Placental epithelial cell (primary cell): ENCODE results near the gene SLC9A5. TPM values are rescaled to one million over a fixed set of nuclear protein-coding genes. Genes with fewer than 3 reads are reported as not detected.
A peak's percentile ranks its signal among the peaks of the same experiment; 100 is the strongest.

Source experiments
- small RNA-seq: library from RNA; depleted of rRNA; stranded (forward); fragments of <200 nt; gene quantifications from one replicate; pipeline ENCODE3, GENCODE V24; 2012
- total RNA-seq: library from RNA; depleted of rRNA; stranded (reverse); fragments of >200 nt; gene quantifications from 2 replicates; pipeline ENCODE4 v1.2.3, GENCODE V29; 2012

SLC9A5 gene, protein sequence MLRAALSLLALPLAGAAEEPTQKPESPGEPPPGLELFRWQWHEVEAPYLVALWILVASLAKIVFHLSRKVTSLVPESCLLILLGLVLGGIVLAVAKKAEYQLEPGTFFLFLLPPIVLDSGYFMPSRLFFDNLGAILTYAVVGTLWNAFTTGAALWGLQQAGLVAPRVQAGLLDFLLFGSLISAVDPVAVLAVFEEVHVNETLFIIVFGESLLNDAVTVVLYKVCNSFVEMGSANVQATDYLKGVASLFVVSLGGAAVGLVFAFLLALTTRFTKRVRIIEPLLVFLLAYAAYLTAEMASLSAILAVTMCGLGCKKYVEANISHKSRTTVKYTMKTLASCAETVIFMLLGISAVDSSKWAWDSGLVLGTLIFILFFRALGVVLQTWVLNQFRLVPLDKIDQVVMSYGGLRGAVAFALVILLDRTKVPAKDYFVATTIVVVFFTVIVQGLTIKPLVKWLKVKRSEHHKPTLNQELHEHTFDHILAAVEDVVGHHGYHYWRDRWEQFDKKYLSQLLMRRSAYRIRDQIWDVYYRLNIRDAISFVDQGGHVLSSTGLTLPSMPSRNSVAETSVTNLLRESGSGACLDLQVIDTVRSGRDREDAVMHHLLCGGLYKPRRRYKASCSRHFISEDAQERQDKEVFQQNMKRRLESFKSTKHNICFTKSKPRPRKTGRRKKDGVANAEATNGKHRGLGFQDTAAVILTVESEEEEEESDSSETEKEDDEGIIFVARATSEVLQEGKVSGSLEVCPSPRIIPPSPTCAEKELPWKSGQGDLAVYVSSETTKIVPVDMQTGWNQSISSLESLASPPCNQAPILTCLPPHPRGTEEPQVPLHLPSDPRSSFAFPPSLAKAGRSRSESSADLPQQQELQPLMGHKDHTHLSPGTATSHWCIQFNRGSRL
- total RNA-seq = 0.33 and 1.6 TPM in 2 replicates

DNA sequence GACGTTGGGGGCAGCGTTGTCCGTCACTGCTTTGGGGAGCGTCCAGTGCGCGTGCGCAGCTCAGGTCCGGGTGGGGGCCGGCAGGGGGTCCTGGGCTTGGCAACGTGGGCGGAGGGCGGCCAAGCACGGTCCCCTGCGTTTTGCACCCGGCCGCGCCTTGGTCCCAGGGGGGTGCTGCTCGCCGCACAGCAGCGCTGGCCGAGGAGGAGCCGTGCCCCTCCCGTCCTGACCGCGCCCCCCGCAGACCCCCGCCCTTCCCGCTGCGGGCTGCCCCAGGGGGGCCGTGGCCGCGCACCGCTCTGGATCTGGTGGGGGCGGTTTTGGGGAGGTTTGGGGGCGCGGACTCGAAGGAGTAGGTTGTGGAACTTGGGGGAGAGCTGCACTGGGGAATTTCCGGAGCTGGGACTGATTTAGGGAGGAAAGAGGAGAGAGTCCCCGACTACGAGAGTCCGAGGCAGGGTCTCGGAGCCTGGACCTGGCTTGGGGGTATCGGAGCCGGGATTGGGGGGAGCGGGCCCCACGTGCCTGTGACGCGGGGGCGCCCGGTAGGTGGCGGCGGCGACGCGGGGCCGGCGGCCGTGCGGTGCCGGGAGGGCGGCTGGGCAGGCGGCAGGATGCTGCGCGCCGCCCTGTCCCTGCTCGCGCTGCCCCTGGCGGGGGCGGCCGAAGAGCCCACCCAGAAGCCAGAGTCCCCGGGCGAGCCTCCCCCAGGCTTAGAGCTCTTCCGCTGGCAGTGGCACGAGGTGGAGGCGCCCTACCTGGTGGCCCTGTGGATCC, at the start of gene SLC9A5:
Gene SLC9A5 (plus strand): TSS at position 579 of the 777 bp plus-strand sequence. CDS start 36 bp downstream, at position 615.

DNA sequence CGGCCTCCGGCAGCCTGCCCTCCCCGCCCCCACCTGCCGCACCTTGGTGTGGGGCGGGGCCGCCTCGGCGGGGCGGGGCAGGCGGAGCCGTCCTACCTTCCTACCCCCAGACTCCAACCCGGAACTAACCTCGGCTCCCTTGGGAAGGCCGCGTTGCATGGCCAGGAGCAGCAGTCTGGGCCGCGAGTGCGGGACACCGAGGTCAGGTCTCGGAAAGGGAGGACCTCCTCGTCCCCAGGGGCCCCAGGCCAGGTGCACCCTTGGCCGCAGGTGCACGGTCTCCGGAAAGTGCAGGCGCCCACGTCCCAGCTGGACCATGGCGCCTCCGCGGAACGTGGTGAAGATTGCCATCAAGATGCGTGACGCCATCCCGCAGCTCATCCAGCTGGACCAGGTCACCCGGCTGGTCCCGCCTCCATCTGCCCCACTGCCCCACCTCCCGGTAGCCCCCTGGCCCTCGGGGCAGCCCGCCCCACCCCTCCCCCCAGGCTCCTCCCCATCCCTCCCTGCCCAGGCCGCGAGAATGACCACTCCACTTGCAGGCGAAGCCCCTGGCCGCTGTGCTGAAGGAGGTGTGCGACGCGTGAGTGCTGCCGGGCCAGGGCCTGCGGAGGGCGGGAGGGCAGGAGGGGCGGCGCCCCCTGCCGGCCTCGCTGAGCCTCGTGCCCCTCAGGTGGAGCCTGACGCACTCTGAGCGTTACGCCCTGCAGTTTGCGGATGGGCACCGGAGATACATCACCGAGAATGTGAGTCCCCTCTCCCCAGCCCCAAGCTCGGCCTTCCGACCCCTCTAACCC, 49.6 kb upstream of the SLC9A5 start, which contains the start of gene ELMO3:
Gene ELMO3 (plus strand): TSS at position 121 of the 797 bp plus-strand sequence. CDS start 196 bp downstream, at position 317.

DNA sequence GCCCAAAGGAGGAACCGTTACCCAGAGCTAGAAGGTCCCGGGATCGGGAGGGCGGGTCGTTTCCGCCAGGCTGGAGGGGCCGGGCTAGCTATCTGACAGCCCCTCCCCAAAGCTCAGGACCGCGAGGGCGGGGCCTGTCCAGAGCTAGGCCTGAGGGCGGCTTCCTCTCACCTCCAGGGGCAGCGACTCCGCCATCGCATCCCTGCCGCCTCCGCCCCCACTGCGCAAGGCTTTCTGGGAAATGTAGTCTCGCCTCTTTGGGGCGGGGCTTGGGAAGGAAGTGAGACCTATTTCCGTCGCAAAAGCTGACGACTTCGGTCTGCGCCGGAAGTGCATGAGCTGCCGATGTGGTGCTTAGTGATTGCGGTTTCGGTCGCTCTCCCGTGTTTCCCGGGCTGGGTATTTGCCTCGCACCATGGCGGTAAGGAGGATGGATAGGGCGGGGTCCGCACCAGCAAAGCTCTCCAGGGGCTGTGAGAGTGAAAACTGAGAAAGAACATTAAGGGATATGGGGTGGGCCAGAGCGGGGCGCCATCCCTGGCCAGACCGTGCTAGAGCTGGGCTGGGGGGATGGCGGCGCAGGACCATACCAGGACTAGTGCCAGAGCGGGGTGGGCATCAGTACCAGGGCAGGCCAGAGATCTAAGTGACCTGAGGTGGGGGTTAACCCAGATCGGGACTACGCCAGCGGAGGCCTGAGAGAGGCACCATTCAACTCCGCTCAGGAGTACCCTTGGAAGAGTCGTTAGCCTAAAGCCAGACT, 21.8 kb upstream of the SLC9A5 start, which contains the start of gene TMEM208:
Gene TMEM208 (plus strand): TSS at position 327 of the 763 bp plus-strand sequence. CDS start 89 bp downstream, at position 416.

DNA sequence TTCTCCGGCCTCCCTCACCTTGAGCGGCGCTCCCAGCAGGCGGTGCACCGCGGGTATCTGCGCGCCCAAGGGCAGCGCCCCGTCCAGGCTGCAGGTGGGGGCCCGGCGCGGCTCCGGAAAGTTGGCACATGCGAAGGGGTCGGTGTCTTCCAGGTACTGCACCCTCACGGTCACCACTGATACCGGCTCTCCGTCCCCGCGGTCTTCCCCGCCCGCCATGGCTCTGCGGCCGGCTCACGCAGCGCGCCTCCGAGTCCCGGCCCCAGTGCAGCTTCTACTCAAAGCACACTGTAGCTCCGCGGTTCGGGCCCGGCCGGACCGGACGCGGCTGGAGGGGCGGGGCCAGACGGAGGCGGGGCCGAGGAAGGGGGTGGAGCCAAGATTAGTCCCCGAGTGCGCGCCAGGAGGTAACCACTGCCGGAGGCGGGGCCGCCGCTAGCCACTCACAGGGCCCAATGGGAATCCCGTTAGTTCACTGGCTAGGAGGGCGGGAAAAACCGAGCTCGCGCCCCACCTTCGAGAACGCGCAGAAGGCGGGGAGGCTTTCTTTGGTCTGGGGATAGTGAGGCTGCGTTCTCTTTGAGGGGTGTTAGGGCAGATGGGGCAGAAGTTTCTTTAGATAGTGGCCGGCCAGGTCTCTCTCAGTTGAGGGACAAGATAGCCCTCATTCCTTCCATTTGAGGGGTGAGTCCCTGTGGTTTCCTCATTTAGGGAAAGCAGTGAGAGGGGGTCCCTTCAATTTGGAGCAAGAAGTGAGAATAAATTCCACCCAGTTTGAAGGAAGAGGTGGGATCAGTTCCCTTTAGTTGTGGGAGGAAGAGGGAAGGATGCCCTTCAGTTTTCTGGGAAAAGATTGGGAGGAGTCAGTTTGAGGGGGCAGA, 1.3 kb upstream of the SLC9A5 start, which contains the start of gene FHOD1:
Gene FHOD1 (minus strand): TSS at position 290 of the 881 bp plus-strand sequence. CDS start 71 bp downstream, at position 219.

DNA sequence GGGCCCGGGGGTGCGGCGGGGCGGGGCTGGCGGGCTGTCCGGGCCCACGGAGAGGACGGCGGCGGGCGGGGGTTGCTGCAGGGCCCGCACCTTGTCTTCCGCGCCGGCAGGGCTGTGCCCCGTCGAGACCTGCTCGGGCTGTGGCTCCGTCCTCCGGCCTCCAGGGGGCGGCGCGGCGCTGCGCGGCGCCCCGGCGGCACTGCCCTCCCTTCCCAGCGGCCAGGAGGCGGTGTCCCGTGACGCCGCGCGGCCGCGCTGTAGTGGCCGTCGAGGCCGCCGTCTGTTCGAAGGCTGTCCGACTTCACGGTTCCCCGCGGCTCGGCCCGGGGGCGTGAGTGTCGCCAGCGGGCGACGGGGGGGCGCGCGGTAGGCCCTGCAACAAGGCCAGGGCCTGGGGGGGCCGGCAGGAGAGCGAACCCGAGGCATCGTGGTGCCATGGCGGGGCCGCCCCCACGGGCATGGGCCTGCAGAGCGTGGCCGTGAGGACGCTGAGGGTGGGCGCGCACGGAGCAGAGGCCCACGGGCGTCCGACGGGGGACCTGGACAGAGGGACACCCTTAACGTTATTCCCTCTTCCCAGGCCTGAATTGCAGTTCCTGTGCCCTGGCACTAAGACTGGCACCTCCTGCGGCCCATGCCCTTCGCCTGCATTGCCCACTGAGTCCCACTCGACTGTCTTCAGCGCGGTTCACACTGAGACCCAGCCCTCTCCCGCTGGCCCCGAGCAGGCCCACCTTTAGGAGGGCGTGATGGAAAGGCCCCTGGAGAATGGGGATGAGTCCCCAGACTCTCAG, 30.7 kb downstream of the SLC9A5 start, which contains the start of gene PLEKHG4:
Gene PLEKHG4 (plus strand): TSS at position 237 of the 794 bp plus-strand sequence. CDS start 513 bp downstream, at position 750.

Small RNA genes within 50 kb of the gene (small RNA-seq; reads per million reads assigned to genes)
- 1.3 reads per million, percentile 65 among the genes with 10 or more reads in this experiment for gene MIR328

Other genes with a start within 250 kb of the SLC9A5 start
- gene CBFB, start 219.8 kb upstream of the SLC9A5 start, total RNA-seq = 46.0 and 56.1 TPM in 2 replicates
- 12.5 and 15.7 TPM in 2 replicates for gene PHAF1, start 139.0 kb upstream of the SLC9A5 start, total RNA-seq
- 65.5 and 72.2 TPM in 2 replicates for gene B3GNT9, start 98.0 kb upstream of the SLC9A5 start, total RNA-seq
- 20.0 and 26.8 TPM in 2 replicates for gene TRADD, start 89.1 kb upstream of the SLC9A5 start, total RNA-seq
- gene FBXL8, start 89.0 kb upstream of the SLC9A5 start, total RNA-seq = 23.7 and 40.8 TPM in 2 replicates
- gene HSF4, start 84.2 kb upstream of the SLC9A5 start, total RNA-seq = 4.8 and 21.2 TPM in 2 replicates
- 21.7 and 38.1 TPM in 2 replicates for gene NOL3, start 78.4 kb upstream of the SLC9A5 start, total RNA-seq
- 11.1 and 21.2 TPM in 2 replicates for gene MATCAP1, start 65.0 kb upstream of the SLC9A5 start, total RNA-seq
- gene EXOC3L1, start 58.8 kb upstream of the SLC9A5 start, total RNA-seq = not detected in 2 replicates
- gene E2F4, start 56.8 kb upstream of the SLC9A5 start, total RNA-seq = 42.4 and 76.9 TPM in 2 replicates
- gene ELMO3, start 49.8 kb upstream of the SLC9A5 start, total RNA-seq = 42.8 and 57.2 TPM in 2 replicates
- gene TMEM208, start 21.8 kb upstream of the SLC9A5 start, total RNA-seq = 28.7 and 36.4 TPM in 2 replicates
- gene FHOD1, start 1.5 kb upstream of the SLC9A5 start, total RNA-seq = 18.1 and 24.6 TPM in 2 replicates
- gene PLEKHG4, start 30.6 kb downstream of the SLC9A5 start, total RNA-seq = 22.2 and 35.7 TPM in 2 replicates
- gene KCTD19, start 77.8 kb downstream of the SLC9A5 start, total RNA-seq = not detected in 2 replicates
- not detected in 2 replicates for gene LRRC36, start 77.8 kb downstream of the SLC9A5 start, total RNA-seq
- under 0.01 and 0.87 TPM in 2 replicates for gene TPPP3, start 144.5 kb downstream of the SLC9A5 start, total RNA-seq
- 5.3 and 9.4 TPM in 2 replicates for gene ZDHHC1, start 167.5 kb downstream of the SLC9A5 start, total RNA-seq
- not detected in 2 replicates for gene HSD11B2, start 182.1 kb downstream of the SLC9A5 start, total RNA-seq
- gene ATP6V0D1, start 232.2 kb downstream of the SLC9A5 start, total RNA-seq = 85.2 and 126 TPM in 2 replicates
- gene AGRP, start 234.6 kb downstream of the SLC9A5 start, total RNA-seq = not detected in 2 replicates